H9 (cell line): Measurements from ENCODE around the gene UMOD. TPM values are rescaled to one million over a fixed set of nuclear protein-coding genes. Genes with fewer than 3 reads are reported as not detected.

ENCODE experiments used
- DNase-seq: peaks from one replicate; pipeline ENCODE4 v3.0.0-alpha.2; 2017
- H2AFZ ChIP-seq: one replicate; pipeline ENCODE4 v1.6.1; 2013; ENCODE audit warnings: mild to moderate bottlenecking, low read length, control low read depth, moderate library complexity
- H2AK5ac ChIP-seq: 2 replicates; pipeline ENCODE4 v1.6.1; 2013; ENCODE audit warnings: low read length, control low read depth, mixed read lengths; ENCODE audit not compliant: insufficient read length
- H2BK120ac ChIP-seq: one replicate; pipeline ENCODE4 v1.6.1; 2013; ENCODE audit warnings: low read depth, mild to moderate bottlenecking, low read length, control low read depth, inconsistent platforms; ENCODE audit not compliant: poor library complexity, severe bottlenecking
- H2BK12ac ChIP-seq: 2 replicates; pipeline ENCODE4 v1.6.1; 2013; ENCODE audit warnings: low read length, control low read depth, mixed read lengths, low read depth; ENCODE audit not compliant: insufficient read length
- H2BK15ac ChIP-seq: 2 replicates; pipeline ENCODE4 v1.6.1; 2013; ENCODE audit warnings: low read depth, low read length, control low read depth
- H2BK20ac ChIP-seq: one replicate; pipeline ENCODE4 v1.6.1; 2013; ENCODE audit warnings: low read depth, mild to moderate bottlenecking, low read length, control low read depth, inconsistent platforms; ENCODE audit not compliant: poor library complexity, severe bottlenecking
- H2BK5ac ChIP-seq: 2 replicates; pipeline ENCODE4 v1.6.1; 2013; ENCODE audit warnings: low read length, control low read depth, mixed read lengths; ENCODE audit not compliant: insufficient read length
- H3K14ac ChIP-seq: 2 replicates; pipeline ENCODE4 v1.6.1; 2013; ENCODE audit warnings: low read length, control low read depth; ENCODE audit not compliant: insufficient read depth
- H3K18ac ChIP-seq: 2 replicates; pipeline ENCODE4 v1.6.1; 2013; ENCODE audit warnings: low read depth, mild to moderate bottlenecking, mixed read lengths, low read length, control low read depth; ENCODE audit not compliant: insufficient read length
- H3K23ac ChIP-seq: 2 replicates; pipeline ENCODE4 v1.6.1; 2013; ENCODE audit warnings: low read length, control low read depth, mixed read lengths, low read depth; ENCODE audit not compliant: insufficient read length
- H3K23me2 ChIP-seq: 2 replicates; pipeline ENCODE4 v1.6.1; 2013; ENCODE audit warnings: low read depth, mild to moderate bottlenecking, mixed read lengths, low read length, control low read depth; ENCODE audit not compliant: insufficient read length, poor library complexity, severe bottlenecking
- H3K27ac ChIP-seq: 2 replicates; pipeline ENCODE4 v1.5.1; 2013; ENCODE audit warnings: low read length, control low read depth, mixed read lengths, low read depth; ENCODE audit not compliant: insufficient read length
- H3K27me3 ChIP-seq: 2 replicates; pipeline ENCODE4 v1.6.1; 2013; ENCODE audit warnings: low read length, control low read depth, inconsistent platforms; ENCODE audit not compliant: insufficient read depth
- H3K4ac ChIP-seq: 2 replicates; pipeline ENCODE4 v1.6.1; 2013; ENCODE audit warnings: low read depth, mild to moderate bottlenecking, control low read depth, inconsistent platforms, low read length, moderate library complexity
- H3K4me1 ChIP-seq: 2 replicates; pipeline ENCODE4 v1.6.1; 2013; ENCODE audit warnings: low read length, control low read depth, inconsistent platforms; ENCODE audit not compliant: insufficient read depth
- H3K4me2 ChIP-seq: 2 replicates; pipeline ENCODE4 v1.6.1; 2013; ENCODE audit warnings: low read length, control low read depth, mixed read lengths; ENCODE audit not compliant: insufficient read length, insufficient read depth
- H3K56ac ChIP-seq: 2 replicates; pipeline ENCODE4 v1.6.1; 2013; ENCODE audit warnings: low read depth, mild to moderate bottlenecking, mixed read lengths, low read length, control low read depth; ENCODE audit not compliant: insufficient read length
- H3K79me1 ChIP-seq: 2 replicates; pipeline ENCODE4 v1.6.1; 2013; ENCODE audit warnings: low read depth, mild to moderate bottlenecking, moderate library complexity, low read length, control low read depth, inconsistent platforms; ENCODE audit not compliant: insufficient read depth, poor library complexity, severe bottlenecking
- H3K79me2 ChIP-seq: 2 replicates; pipeline ENCODE4 v1.6.1; 2013; ENCODE audit warnings: low read length, control low read depth, inconsistent platforms; ENCODE audit not compliant: insufficient read depth
- H3K9ac ChIP-seq: 2 replicates; pipeline ENCODE4 v1.6.1; 2013; ENCODE audit warnings: low read length, control low read depth, mixed read lengths; ENCODE audit not compliant: insufficient read length; ENCODE audit errors: extremely low read depth
- H3K9me3 ChIP-seq: one replicate; pipeline ENCODE4 v1.6.1; 2013; ENCODE audit warnings: low read depth, low read length, inconsistent platforms; ENCODE audit not compliant: control insufficient read depth
- H3T11ph ChIP-seq: one replicate; pipeline ENCODE4 v1.6.1; 2013; ENCODE audit warnings: mild to moderate bottlenecking, low read length, control low read depth, inconsistent platforms
- H4K20me1 ChIP-seq: one replicate; pipeline ENCODE4 v1.6.1; 2013; ENCODE audit not compliant: control insufficient read depth, insufficient read length, insufficient read depth
- H4K5ac ChIP-seq: 2 replicates; pipeline ENCODE4 v1.6.1; 2013; ENCODE audit warnings: low read depth, mild to moderate bottlenecking, mixed read lengths, low read length, control low read depth; ENCODE audit not compliant: insufficient read length
- H4K8ac ChIP-seq: replicated peaks from 2 replicates; pipeline ENCODE4 v1.6.1; 2013; ENCODE audit warnings: low read length, control low read depth, mixed read lengths, low read depth; ENCODE audit not compliant: insufficient read length
- H4K91ac ChIP-seq: 2 replicates; pipeline ENCODE4 v1.6.1; 2013; ENCODE audit warnings: low read depth, mild to moderate bottlenecking, moderate library complexity, mixed read lengths, low read length, control low read depth; ENCODE audit not compliant: insufficient read length
- H3K27ac Mint-ChIP-seq, 3 experiments: 2 replicates in 2 of 3; 3 replicates in 1 of 3; pipeline ENCODE4 v1.8.0; 2020 to 2021; ENCODE audit warnings: mixed read lengths in 3 of 3, mild to moderate bottlenecking in 1 of 3, moderate library complexity in 1 of 3
- H3K27me3 Mint-ChIP-seq: 2 replicates; pipeline ENCODE4 v1.8.0; 2021; ENCODE audit warnings: low read depth, mild to moderate bottlenecking, moderate library complexity, mixed read lengths
- H3K36me3 Mint-ChIP-seq, 3 experiments: 2 replicates in 2 of 3; 3 replicates in 1 of 3; pipeline ENCODE4 v1.8.0; 2020 to 2021; ENCODE audit warnings: low read depth in 3 of 3, mixed read lengths in 3 of 3; ENCODE audit not compliant: insufficient read depth in 1 of 3
- H3K4me1 Mint-ChIP-seq, 2 experiments: 2 replicates each; pipeline ENCODE4 v1.8.0; 2020; ENCODE audit warnings: mixed read lengths in 2 of 2
- H3K4me3 Mint-ChIP-seq, 2 experiments: 2 replicates in 1 of 2; 3 replicates in 1 of 2; pipeline ENCODE4 v1.8.0; 2020 to 2021; ENCODE audit warnings: mild to moderate bottlenecking in 2 of 2, mixed read lengths in 2 of 2, moderate library complexity in 1 of 2
- H3K9me3 Mint-ChIP-seq, 2 experiments: 2 replicates in 1 of 2; 3 replicates in 1 of 2; pipeline ENCODE4 v1.8.0; 2020; ENCODE audit warnings: mild to moderate bottlenecking in 2 of 2, mixed read lengths in 2 of 2, moderate library complexity in 1 of 2
- CTCF ChIP-seq: fragments of 200-600 bp; sonication (generic); conservative IDR thresholded peaks from 3 replicates; pipeline ENCODE4 v1.8.0; 2021; ENCODE audit warnings: antibody characterized with exemption, mild to moderate bottlenecking
- WGBS: extraction: QIAGEN DNeasy Blood & Tissue Kit; methylation state at CpG from one replicate; pipeline ENCODE4 v1.1.7; 2013; ENCODE audit warnings: missing lambda C conversion rate, low lambda C conversion rate, mixed read lengths; ENCODE audit not compliant: insufficient read length; ENCODE audit errors: extremely low coverage; 5-methylcytosine and 5-hydroxymethylcytosine counted together
- total RNA-seq: library from RNA; stranded (reverse); gene quantifications from 2 replicates; pipeline ENCODE4 v1.2.1, GENCODE V29; 2021

Gene UMOD
- total RNA-seq, 1 experiment from 2014 or later = not detected

DNA sequence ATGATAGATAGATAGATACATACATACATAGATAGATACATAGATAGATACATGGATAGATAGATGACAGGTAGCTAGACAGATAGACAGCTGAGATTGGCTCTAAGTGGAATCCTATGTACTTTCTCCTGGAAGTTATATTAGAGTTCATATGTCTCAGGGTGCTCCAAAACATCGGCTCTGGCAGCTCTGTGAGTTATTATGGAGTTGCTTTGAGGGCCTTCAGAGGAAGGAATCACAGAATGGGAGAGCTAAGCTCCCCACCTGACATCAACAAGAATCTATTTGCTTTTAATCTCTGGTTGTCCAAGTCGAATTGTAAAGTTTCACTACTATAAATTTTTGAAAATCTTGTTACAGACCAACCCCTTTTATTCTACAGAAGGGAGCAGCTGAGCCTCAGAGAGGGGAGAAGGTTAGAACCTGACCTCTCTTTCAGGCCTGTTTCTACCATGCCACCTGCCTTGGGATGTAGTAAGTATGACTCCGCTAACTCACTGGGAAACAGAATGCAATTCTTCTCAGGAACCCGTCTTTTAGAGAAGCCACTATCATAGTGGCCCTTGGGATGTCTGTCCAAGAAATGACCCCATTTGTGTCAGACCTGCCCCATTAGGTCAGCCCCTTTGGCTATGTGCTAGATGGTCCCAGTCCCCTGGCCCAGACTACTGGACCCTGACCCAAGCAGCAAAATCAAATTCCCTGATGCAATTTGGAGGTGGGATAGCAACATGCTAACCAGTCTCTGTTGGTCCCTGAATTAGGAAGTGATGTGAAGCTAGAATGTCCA lies 43.5 kb downstream of the UMOD start:
- Histone ChIP-seq H3T11ph (no peak overlapping the region), H2AFZ (no peak overlapping the region), H4K20me1 (no peaks in the 10 kb centered on the region), H3K23me2 (no peaks in the 10 kb centered on the region), H2BK12ac (no peak overlapping the region), H3K18ac (no peak overlapping the region), H3K14ac (no peak overlapping the region), H2BK5ac (no peak overlapping the region), H3K4ac (no peak overlapping the region), H4K8ac (no peak overlapping the region), H3K23ac (no peak overlapping the region), H3K4me1 (no peaks in the 10 kb centered on the region), H4K91ac (no peak overlapping the region), H3K9ac (no peak overlapping the region), H2BK20ac (no peak overlapping the region), H3K9me3 (no peaks in the 10 kb centered on the region), H3K79me1 (no peaks in the 10 kb centered on the region), H4K5ac (no peak overlapping the region), H2BK15ac (no peak overlapping the region), H3K4me2 (no peak overlapping the region), H2BK120ac (no peak overlapping the region), H2AK5ac (no peak overlapping the region), H3K79me2 (no peaks in the 10 kb centered on the region), H3K27me3 (no peaks in the 10 kb centered on the region), H3K27ac (no peak overlapping the region), H3K56ac (no peak overlapping the region)
- no peak for TF ChIP-seq CTCF
- Mint-ChIP-seq H3K27me3 (no peaks in the 10 kb centered on the region; the same call in 1 of the 2 replicates), H3K9me3 (peaks cover 0 to 4% of the 10 kb centered on the region in 2 experiments; a peak in 1 of 5 replicates), H3K4me3 (no peak overlapping the region), H3K27ac (no peak overlapping the region), H3K4me1 (no peaks in the 10 kb centered on the region), H3K36me3 (no peaks in the 10 kb centered on the region)
- DNase-seq = no peak
- no CpG with 5 or more reads among the region's 4 CpGs for WGBS
